ENCODE data around the gene GTF2H4.
A peak's percentile ranks its signal among the peaks of the same experiment; 100 is the strongest.

Gene GTF2H4

GRCh38 chr6:30939473-30939872, 31.5 kb downstream of the GTF2H4 start:
- in situ Hi-C loops (cut with MboI; ENCODE audit: low pct_unique_long_range_greater_than_20kb, low sequenced_read_pairs) = loop anchor here (25.0 kb wide), 1 partner anchor 98 kb away; no protein-coding TSS in a partner anchor
- DNase-seq = no peak

GRCh38 chr6:30940361-30940986, 32.5 kb downstream of the GTF2H4 start, which contains the start of gene MUCL3:
Gene MUCL3 (plus strand): TSS chr6:30940973. CDS start chr6:30941000, 27 bp downstream.
- in situ Hi-C loops (cut with MboI; ENCODE audit: low pct_unique_long_range_greater_than_20kb, low sequenced_read_pairs) = loop anchor here (25.0 kb wide), 1 partner anchor 97 kb away; no protein-coding TSS in a partner anchor

GRCh38 chr6:30942338-30943060, 34.5 kb downstream of the GTF2H4 start:
- in situ Hi-C loops (cut with MboI; ENCODE audit: low pct_unique_long_range_greater_than_20kb, low sequenced_read_pairs) = loop anchor here (25.0 kb wide), 1 partner anchor 95 kb away; no protein-coding TSS in a partner anchor
- peak; percentile 23 for DNase-seq

More at GRCh38 chr6:30940361-30940986, 32.5 kb downstream of the GTF2H4 start, which contains the start of gene MUCL3:
- DNase-seq = no peak

- DNase-seq = no peak
- in situ Hi-C loops (cut with MboI; ENCODE audit: low pct_unique_long_range_greater_than_20kb, low sequenced_read_pairs) = loop anchor here (25.0 kb wide), 1 partner anchor 93 kb away; no protein-coding TSS in a partner anchor
Observed at GRCh38 chr6:30944051-30944450, 36.0 kb downstream of the GTF2H4 start.

- no peak for DNase-seq
- in situ Hi-C loops (cut with MboI; ENCODE audit: low pct_unique_long_range_greater_than_20kb, low sequenced_read_pairs) = loop anchor here (25.0 kb wide), 1 partner anchor 92 kb away; no protein-coding TSS in a partner anchor
Observed at GRCh38 chr6:30945281-30945680, 37.3 kb downstream of the GTF2H4 start.

- DNase-seq = no peak
- in situ Hi-C loops (cut with MboI; ENCODE audit: low pct_unique_long_range_greater_than_20kb, low sequenced_read_pairs) = loop anchor here (25.0 kb wide), 1 partner anchor 90 kb away; no protein-coding TSS in a partner anchor
Observed at GRCh38 chr6:30947231-30947630, 39.2 kb downstream of the GTF2H4 start.

GRCh38 chr6:30948811-30949210, 40.8 kb downstream of the GTF2H4 start:
- DNase-seq = no peak
- in situ Hi-C loops (cut with MboI; ENCODE audit: low pct_unique_long_range_greater_than_20kb, low sequenced_read_pairs) = loop anchor here (25.0 kb wide), 1 partner anchor 88 kb away; no protein-coding TSS in a partner anchor

- no peak for DNase-seq
- in situ Hi-C loops (cut with MboI; ENCODE audit: low pct_unique_long_range_greater_than_20kb, low sequenced_read_pairs) = no loop called here
Observed at GRCh38 chr6:30951907-30952469, 44.0 kb downstream of the GTF2H4 start.

GRCh38 chr6:30954631-30955366, 46.8 kb downstream of the GTF2H4 start:
- in situ Hi-C loops (cut with MboI; ENCODE audit: low pct_unique_long_range_greater_than_20kb, low sequenced_read_pairs) = no loop called here
- DNase-seq = no peak

GRCh38 chr6:30955367-30956042, 47.5 kb downstream of the GTF2H4 start:
- peak; percentile 74 for DNase-seq
- in situ Hi-C loops (cut with MboI; ENCODE audit: low pct_unique_long_range_greater_than_20kb, low sequenced_read_pairs) = no loop called here

GRCh38 chr6:30957716-30958115, 49.7 kb downstream of the GTF2H4 start:
- in situ Hi-C loops (cut with MboI; ENCODE audit: low pct_unique_long_range_greater_than_20kb, low sequenced_read_pairs) = no loop called here
- DNase-seq = no peak

GRCh38 chr6:30960907-30961673, 53.1 kb downstream of the GTF2H4 start:
- DNase-seq = no peak
- in situ Hi-C loops (cut with MboI; ENCODE audit: low pct_unique_long_range_greater_than_20kb, low sequenced_read_pairs) = no loop called here

- in situ Hi-C loops (cut with MboI; ENCODE audit: low pct_unique_long_range_greater_than_20kb, low sequenced_read_pairs) = no loop called here
- DNase-seq = no peak
Observed at GRCh38 chr6:30962716-30963115, 54.7 kb downstream of the GTF2H4 start.

GRCh38 chr6:30963641-30964040, 55.6 kb downstream of the GTF2H4 start:
- no peak for DNase-seq
- in situ Hi-C loops (cut with MboI; ENCODE audit: low pct_unique_long_range_greater_than_20kb, low sequenced_read_pairs) = no loop called here
